ENCODE measurements around the gene CARD11.

- no peak for TF ChIP-seq POLR2A (IDR thresholded peaks at IDR 0.05)
- no peak for TF ChIP-seq CTCF (IDR thresholded peaks at IDR 0.05)
Measured at GRCh38 chr7:2904202-2904601, 139.5 kb downstream of the CARD11 start.
